ENCODE measurements around the gene HMSD.
A peak's percentile ranks its signal among the peaks of the same experiment; 100 is the strongest.

Gene HMSD

GRCh38 chr18:63956755-63957154 lies 7.7 kb downstream of the HMSD start:
- no peak for DNase-seq (ENCODE audit: low read depth in 2 of 2)

GRCh38 chr18:63960891-63961290 lies 11.8 kb downstream of the HMSD start:
- no peak for DNase-seq (ENCODE audit: low read depth in 2 of 2)

- DNase-seq (ENCODE audit: low read depth in 2 of 2) = no peak
These were observed 12.4 kb downstream of the HMSD start for GRCh38 chr18:63961435-63961980.

GRCh38 chr18:63962137-63962536 lies 13.0 kb downstream of the HMSD start:
- DNase-seq (ENCODE audit: low read depth in 2 of 2) = no peak

GRCh38 chr18:63963615-63964256 lies 14.6 kb downstream of the HMSD start:
- no peak for DNase-seq (ENCODE audit: low read depth in 2 of 2)

- DNase-seq (ENCODE audit: low read depth in 2 of 2) = no peak
These were observed 15.8 kb downstream of the HMSD start for GRCh38 chr18:63964908-63965307.

- DNase-seq (ENCODE audit: low read depth in 2 of 2) = no peak
These were observed 16.7 kb downstream of the HMSD start for GRCh38 chr18:63965716-63966330.

GRCh38 chr18:63969942-63970808 lies 21.1 kb downstream of the HMSD start, which contains the start of gene SERPINB8:
Gene SERPINB8, plus strand, starts transcription at chr18:63970081. Its CDS starts 8,228 bp downstream, at chr18:63978309.
- DNase-seq (ENCODE audit: low read depth in 2 of 2) = peak; percentile 81 to 84

- DNase-seq (ENCODE audit: low read depth in 2 of 2) = no peak
These were observed 21.7 kb downstream of the HMSD start for GRCh38 chr18:63970809-63971205.

- no peak for DNase-seq (ENCODE audit: low read depth in 2 of 2)
These were observed 22.4 kb downstream of the HMSD start for GRCh38 chr18:63971320-63972001.

- DNase-seq (ENCODE audit: low read depth in 2 of 2) = no peak
These were observed 22.9 kb downstream of the HMSD start for GRCh38 chr18:63972002-63972376.

GRCh38 chr18:63974991-63975390 lies 25.9 kb downstream of the HMSD start:
- no peak for DNase-seq (ENCODE audit: low read depth in 2 of 2)

- no peak for DNase-seq (ENCODE audit: low read depth in 2 of 2)
These were observed 26.5 kb downstream of the HMSD start for GRCh38 chr18:63975628-63976027.

- no peak for DNase-seq (ENCODE audit: low read depth in 2 of 2)
These were observed 27.9 kb downstream of the HMSD start for GRCh38 chr18:63977040-63977439.

- DNase-seq (ENCODE audit: low read depth in 2 of 2) = no peak
These were observed 30.4 kb downstream of the HMSD start for GRCh38 chr18:63979409-63979920.

GRCh38 chr18:63980027-63980426 lies 30.9 kb downstream of the HMSD start:
- no peak for DNase-seq (ENCODE audit: low read depth in 2 of 2)

- DNase-seq (ENCODE audit: low read depth in 2 of 2) = no peak
These were observed 31.9 kb downstream of the HMSD start for GRCh38 chr18:63980896-63981460.

GRCh38 chr18:63981719-63982118 lies 32.6 kb downstream of the HMSD start:
- no peak for DNase-seq (ENCODE audit: low read depth in 2 of 2)

- no peak for DNase-seq (ENCODE audit: low read depth in 2 of 2)
These were observed 33.3 kb downstream of the HMSD start for GRCh38 chr18:63982361-63982760.

GRCh38 chr18:63986885-63987284 lies 37.8 kb downstream of the HMSD start:
- DNase-seq (ENCODE audit: low read depth in 2 of 2) = no peak

- DNase-seq (ENCODE audit: low read depth in 2 of 2) = no peak
These were observed 38.6 kb downstream of the HMSD start for GRCh38 chr18:63987743-63988142.

Data from fibroblast of skin of left biceps (primary cell).